Activated CD4-positive, alpha-beta T cell treated with anti-CD3 and anti-CD28 coated beads, Interleukin-10, Interleukin-2, amounts not matched to agents 100 ng/mL and 50 ng/mL, durations not matched to agents 16 hours and 8 hours (primary cell): ENCODE measurements around the gene MNT.
"Not testable (repeated sequence)": the region's sequence is repeated elsewhere in the genome, so short reads cannot be mapped to it uniquely, and the experiment has no call there.

Source experiments
- DNase-seq: peaks from one replicate; pipeline ENCODE4 v3.0.0-alpha.2; 2020

MNT gene, protein sequence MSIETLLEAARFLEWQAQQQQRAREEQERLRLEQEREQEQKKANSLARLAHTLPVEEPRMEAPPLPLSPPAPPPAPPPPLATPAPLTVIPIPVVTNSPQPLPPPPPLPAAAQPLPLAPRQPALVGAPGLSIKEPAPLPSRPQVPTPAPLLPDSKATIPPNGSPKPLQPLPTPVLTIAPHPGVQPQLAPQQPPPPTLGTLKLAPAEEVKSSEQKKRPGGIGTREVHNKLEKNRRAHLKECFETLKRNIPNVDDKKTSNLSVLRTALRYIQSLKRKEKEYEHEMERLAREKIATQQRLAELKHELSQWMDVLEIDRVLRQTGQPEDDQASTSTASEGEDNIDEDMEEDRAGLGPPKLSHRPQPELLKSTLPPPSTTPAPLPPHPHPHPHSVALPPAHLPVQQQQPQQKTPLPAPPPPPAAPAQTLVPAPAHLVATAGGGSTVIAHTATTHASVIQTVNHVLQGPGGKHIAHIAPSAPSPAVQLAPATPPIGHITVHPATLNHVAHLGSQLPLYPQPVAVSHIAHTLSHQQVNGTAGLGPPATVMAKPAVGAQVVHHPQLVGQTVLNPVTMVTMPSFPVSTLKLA

DNA sequence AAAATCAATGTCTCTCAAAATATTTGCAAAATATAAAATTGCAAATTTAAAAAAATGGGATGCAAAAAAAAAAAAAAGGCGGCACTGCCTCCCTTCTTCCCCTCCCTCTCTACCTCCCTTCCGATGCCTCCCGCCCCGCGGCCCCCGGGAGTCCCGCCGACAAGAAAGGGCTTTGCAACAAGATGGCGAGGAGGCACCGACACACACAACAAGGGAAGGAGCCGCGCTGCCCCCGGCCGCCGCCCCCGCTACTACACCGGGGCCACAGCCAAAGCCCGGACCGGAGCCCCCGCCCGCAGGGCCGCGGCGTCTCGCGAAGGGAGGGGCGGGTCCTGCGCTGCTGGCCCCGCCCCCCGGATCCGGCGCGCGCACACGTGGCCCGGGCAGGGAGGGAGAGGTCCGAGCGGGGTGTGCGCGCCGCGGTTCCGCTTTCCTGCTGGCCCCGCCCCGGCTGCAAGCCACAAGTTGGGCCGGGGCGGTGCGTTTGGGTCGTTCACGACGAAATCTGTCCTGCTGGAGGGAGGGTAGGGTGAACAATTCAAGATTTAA, at the start of gene MNT:
Gene MNT (minus strand): TSS at position 184 of the 549 bp plus-strand sequence. CDS start 348 bp downstream, outside the sequence.
- DNase-seq, result peak; percentile 96

DNA sequence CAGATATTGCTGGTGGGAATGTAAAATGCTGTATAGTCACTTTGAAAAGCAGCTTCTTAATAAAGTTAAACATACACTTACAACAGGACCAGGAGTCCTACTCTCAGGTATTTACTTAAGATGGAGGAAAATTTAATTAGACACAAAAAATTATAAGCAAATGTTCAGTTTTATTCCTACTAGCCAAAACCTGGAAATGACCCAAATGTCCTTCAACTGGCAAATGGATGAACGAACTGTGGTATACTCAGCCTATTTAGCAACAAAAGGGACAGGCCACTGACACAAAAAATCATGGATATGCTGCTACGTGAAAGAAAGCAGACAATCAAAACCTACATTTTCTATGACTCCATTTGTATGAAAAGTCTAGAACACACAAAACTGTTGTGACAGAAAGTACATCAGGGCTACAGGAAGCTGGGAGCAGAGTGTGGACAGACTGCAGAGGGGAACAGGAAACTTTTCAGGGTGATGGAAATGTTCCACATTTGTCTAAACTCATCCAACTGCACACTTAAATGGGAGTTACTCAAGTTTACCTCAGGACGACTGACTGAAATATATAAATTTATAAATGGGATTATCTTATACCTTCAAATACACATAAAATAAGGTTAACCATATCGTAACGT, 49.3 kb upstream of the MNT start:
- DNase-seq, result no peak

DNA sequence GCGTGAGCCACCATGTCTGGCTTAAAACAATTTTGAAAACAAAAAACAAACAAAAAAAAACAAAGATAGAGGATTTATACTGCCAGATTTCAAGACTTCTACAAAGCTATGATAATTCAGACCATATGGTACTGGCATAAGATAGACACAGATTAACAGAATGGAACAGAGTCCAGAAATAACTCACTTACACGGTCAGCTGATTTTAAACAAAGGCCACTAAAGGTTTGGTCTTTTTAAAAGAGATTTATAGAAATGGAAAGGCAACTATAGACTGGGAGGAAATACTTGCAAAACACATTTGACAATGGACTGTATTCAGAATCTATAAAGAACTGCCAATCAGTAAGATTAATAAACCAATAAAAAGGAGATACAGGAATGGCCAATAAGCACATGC, 48.6 kb upstream of the MNT start:
- DNase-seq, result no peak

DNA sequence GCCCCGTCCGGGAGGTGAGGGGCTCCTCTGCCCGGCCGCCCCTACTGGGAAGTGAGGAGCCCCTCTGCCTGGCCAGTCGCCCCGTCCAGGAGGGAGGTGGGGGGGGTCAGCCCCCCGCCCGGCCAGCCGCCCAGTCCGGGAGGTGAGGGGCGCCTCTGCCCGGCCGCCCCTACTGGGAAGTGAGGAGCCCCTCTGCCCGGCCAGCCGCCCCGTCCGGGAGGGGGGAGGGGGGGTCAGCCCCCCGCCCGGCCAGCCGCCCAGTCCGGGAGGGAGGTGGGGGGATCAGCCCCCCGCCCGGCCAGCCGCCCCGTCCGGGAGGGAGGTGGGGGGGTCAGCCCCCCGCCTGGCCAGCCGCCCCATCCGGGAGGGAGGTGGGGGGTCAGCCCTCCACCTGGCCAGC, 46.6 kb upstream of the MNT start:
- DNase-seq, result not testable (repeated sequence)

DNA sequence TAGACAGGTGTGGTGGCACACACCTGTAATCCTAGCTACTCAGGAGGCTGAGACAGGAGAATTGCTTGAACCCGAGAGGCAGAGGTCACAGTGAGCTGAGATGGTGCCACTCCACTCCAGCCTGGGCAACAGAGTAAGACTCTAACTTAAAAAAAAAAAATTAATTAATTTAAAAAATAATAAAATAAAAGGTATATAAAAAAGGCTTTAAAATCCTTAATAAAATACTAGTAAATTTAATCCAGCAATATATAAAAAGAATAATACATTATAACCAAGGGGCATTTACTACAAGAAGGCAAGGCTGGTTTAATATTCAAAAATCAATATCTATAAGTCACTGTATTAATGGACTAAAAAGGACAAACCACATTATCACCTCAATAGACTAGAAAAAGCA, 44.8 kb upstream of the MNT start:
- DNase-seq, result no peak

DNA sequence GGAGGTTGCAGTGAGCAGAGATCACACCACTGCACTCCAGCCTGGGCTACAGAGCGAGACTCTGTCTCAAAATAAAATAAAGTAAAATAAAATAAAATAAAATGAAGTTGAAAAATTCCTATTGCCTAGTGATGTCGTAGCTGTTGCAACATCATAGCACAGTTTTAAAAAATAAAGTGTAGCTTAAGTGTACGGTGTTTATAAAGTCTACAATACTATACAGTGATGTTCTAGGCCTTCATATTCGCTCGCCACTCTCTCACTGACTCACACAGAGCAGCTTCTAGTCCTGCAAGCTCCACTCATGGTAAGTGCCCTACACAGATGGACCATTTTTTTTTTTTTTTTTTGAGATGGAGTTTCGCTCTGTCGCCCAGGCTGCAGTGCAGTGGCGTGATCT, 43.5 kb upstream of the MNT start:
- no peak for DNase-seq

DNA sequence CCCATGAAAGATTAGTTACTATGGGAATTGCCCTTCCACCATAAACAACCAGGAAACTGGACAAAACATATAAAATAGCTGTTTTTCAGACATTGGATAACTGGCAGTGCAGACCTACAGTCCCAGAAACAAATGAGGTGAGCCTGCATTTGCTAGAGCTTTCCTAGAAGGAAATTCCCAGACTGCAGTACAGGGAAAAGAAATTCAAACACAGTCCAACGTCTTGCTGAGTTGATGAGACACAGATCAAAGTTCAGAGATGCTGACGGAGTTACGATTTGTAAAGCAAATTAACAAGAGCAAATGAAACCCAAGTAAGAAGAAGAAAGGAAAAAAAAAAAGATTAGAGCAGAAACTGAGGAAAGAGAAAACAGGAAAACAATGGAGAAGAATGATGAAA, 41.3 kb upstream of the MNT start:
- no peak for DNase-seq

DNA sequence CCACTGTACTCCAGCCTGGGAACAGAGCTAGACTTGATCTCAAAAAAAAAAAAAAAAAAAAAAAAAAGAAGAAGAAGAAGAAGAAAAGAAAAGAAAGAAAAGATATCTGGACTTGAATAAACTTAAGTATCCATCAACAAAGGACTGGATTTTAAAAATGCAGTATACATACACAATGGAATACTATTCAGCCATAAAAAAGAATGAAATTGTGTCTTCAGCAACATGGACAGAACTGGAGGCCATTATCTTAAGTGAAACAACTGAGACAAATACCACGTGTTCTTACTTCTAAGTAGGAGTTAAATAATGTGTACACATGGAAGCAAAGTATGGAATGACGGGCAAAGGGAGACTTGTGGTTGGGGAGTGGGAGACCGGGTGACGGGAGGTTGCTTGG, 40.1 kb upstream of the MNT start:
- DNase-seq, result no peak

DNA sequence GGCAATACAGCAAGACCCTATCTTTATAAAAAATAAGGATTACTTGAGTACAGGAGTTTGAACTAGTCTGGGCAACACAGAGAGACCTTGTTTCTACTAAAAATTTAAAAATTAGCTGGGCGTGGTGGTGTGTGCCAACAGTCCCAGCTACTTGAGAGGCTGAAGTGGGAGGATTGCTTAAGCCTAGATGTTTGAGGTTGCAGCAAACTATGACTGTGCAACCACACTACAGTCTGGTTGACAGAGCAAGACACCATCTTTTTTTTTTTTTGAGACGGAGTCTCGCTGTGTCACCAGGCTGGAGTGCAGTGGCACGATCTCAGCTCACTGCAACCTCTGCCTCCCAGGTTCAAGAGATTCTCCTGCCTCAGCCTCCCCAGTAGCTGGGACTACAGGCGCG, 39.1 kb upstream of the MNT start:
- DNase-seq, result peak; percentile 16

DNA sequence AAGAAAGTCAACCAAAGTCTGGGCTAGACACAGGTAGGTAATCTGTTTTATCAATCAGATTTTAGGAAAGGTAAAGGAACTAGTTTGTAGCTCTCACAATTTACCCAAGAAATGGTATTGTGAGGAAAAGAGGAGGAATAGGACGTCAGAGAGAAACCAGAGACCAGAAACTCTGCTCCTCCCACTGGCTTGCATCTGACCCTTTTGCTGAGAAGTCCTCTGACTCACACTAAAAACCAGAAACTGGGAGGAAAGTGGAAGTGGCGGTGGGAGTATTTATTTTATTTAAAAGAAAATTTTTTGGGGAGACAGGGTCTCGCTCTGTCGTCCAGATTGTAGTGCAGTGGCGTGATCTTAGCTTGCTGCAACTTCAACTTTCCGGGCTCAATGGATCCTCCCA, 38.0 kb upstream of the MNT start:
- no peak for DNase-seq

DNA sequence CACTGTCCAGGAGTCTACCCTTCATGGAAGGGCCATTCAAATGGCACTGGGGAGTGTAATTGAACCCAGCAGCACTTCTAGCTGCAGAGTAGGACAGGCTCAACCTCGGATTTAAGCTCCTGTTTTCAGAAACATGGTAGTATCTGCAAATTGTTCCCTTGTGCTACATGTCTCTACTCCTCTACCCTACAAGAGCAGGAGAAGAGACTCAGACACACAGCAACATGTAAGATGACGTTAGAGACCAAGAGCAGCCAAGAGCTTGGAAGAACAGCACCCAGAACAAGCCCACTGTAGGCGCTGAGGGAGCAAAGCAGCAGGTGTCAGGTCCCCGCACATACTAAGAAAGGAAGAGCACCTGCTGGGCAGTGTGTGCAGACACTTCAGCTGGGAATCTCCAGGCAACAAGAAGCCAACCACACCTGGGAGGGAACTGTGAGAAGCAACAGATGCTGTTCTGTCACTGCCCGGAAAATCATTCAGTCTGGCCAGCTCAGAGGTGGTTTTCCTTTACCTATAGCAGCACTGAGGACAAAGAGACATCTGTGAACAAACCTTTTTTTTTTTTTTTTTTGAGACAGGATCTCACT, 35.6 kb upstream of the MNT start:
- DNase-seq, result no peak

DNA sequence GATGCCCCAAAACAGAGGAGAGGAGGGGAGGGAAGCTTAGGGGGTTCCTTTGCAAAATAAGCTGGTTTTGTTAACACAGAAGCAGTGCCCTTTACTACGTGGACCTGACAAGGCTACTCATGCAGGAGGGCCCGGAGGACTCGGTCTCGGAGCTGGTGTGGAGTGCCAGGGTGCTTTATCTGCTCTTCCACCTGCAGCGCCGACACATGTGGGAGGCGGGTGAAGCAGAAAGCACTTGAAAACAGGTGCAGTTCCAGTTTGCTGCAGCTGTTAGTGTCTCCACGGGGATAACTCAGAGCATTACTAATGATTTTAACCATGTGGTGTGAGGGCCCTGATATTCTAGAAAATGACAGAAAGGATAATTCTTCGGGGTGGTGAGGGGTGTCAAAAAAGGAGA, 35.0 kb upstream of the MNT start:
- no peak for DNase-seq

DNA sequence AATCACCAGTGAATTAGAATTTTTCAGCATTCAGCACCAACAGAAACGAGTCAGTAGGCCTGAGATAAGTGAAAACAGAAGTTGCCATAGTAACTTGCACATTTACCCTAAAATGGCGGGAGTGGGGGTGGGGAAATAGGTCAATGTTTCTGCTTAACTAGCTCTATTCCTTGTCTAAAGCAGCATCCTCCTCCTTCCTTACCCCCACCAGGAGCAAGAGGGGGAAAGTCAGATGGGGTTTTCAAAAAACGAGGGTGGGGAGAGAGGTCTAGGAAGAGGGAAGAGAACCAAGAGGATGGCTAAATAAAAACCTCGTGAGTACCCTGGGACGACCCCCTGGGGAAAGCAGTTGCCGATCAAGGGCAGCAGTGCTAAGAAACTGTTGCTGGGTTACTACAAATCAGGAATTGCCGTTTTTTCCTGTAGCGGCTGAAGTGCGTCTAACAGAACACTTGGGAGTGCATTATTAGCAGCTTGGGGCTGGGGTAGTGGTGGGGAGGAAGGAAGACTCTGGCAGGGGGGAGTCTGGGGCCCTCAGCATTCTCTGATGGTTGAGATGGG, 34.4 kb upstream of the MNT start:
- DNase-seq, result no peak

DNA sequence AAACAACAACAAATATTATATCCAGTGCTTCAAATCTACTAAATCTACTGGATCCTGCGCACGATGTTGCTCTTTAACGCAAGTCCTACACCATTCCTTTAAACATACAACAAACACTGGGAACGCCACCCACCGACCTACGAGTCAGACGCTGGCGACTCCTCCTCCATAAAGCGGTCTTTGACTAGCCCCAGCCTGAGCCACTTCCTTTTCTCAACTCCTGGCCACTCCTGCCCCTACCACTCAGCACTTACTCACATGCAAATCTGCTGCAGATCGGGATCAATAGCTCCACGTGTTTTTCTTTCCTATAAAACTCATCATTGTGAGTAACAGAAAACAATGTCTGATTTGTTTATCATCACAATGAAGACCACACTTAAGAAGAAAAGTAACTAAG, 32.8 kb upstream of the MNT start:
- no peak for DNase-seq

DNA sequence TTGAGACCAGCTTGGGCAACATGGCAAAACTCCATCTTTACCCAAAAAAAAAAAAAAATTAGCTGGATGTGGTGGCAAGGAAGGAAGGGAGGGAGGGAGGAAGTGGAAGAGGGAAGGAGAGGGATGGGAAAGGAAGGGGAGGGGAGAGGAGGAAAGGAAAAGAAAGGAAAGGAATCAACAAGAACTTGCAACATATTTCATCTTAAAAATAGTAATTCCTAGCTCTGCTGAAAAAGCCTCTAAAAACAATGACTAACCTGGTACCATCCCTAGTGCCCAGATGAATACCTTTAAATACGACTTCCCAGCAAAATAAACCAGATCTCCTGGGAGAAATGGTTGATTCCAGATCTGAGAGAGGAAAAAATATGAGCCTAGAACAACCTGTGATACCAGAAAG, 27.1 kb upstream of the MNT start:
- DNase-seq, result no peak

DNA sequence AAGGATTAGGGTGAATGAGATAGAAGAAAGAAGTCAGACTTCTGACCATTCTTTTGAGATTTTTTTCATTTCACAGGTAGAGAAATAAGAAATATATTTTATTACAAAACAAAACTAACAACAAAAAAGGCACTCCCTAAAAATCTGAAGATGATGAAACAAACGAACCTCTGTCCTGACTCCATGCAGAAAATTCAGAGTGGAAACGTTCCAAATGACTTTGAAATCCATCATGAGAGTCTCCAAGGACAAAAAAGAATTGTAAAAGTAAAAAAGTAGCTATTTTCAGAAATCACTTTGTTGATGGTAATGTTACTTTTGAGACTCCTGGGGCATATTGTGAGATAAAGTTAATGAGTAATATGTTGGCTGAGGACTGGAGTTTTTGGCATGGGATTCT, 26.4 kb upstream of the MNT start:
- no peak for DNase-seq

DNA sequence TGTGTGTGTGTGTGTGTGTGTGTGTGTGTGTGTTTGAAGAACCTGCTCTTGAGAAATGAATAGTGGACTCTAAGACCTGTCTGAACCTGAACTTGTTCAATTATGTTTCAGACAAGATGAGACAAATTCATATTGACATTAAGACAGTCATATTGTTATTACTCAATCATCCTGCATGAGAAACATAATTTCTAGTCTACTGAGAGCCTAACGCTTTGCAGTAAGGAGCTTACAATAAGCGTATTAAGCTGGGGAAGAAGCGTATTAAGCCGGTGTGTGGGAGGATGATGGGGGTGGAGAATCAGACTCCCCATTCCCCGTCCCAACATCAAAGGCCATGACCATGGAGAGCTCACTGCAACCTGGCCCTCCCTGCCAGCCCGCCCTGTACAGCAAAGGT, 22.4 kb upstream of the MNT start:
- no peak for DNase-seq

DNA sequence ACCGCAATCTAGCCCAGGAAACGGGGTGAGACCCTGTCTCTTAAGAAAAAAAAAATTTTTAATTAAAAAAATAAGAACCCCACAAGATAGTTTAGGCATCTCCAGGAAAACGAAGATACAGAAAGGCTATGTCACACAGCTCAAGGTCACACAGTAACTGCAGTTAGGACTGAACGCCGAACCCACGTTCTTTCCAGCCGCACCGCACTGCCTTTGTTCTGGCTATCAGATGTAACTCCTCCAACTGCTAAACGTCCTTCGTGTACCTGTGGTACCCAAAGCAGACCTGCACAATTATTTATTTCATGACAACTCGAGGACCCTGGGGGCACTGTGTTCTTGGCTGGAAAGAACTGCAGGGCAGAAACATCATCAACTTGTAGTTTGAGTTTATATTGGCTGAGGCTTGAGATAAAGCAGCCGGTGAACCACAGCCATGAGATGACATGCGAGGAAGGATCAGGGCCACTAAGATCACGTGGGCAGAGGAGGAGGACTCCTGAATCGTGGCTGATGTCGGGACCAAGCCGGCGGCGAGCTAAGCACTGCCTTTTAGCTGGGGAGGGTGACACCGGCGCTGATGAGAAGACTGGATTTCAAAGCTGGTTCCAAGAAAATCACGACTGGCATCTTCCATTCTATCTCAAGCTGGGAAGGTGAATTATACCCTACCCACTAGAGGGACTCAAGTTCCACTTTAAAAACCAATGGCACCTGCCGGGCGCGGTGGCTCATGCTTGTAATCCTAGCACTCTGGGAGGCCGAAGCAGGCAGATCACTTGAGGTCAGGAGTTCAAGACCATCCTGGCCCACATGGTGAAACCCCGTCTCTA, 20.7 kb upstream of the MNT start:
- no peak for DNase-seq

DNA sequence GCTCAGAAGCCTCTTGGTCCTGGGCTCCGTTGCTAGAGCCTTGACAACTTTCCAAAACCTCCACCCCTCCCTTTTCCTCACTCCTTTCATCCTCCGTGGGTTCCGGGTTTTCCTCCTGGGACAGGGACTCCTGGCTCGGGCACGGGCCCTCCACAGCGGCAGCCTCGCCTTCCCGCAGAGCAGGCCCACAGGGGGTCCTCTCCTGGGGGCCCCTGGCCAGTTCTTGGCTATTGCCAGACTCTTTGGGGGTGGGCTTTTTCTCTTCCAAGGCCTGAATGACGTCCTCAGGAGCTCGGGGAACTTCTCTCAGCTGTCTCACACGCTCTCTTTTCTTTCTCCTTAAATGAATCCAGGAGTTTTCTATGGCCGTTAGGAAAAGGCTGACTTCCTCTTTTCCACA, 19.3 kb upstream of the MNT start:
- DNase-seq, result no peak

DNA sequence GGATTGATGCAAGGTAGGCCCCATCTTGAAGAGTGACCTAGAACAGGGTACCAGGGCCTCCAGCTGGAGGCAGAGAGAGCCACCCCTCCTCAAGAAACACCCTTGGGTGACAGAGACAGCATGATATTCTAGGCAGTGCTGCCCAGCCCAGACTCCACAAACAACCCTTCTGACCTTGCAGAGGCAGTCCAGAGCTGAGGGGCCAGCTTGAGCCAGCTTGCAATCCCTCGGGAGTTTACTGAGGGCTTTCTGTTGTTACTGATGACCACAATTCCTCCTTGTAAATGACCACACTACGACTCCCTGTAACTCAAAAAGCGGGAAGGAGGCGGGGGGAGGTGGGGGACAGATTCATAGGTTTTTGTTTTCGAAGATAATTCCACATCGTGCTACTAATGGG, 18.6 kb upstream of the MNT start:
- DNase-seq, result no peak

DNA sequence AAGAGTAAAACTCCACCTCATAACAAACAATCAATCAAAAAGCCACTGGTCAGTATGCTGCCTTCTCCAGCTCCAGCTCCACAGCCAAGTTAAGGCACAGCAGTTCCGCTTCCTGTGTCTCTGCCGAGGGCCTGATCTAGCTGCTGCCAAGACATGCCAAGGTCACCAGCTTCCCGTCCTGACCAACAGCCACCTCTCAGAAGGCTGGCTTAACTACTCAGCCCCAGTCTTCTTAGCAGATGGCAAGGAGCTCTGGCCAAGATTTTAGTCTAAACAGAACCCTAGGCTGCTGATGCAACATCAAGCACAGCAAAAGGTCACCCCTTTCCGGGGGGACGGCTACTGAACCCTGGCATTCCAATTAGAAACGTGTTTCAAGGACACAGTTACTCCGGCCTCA, 17.7 kb upstream of the MNT start:
- no peak for DNase-seq

DNA sequence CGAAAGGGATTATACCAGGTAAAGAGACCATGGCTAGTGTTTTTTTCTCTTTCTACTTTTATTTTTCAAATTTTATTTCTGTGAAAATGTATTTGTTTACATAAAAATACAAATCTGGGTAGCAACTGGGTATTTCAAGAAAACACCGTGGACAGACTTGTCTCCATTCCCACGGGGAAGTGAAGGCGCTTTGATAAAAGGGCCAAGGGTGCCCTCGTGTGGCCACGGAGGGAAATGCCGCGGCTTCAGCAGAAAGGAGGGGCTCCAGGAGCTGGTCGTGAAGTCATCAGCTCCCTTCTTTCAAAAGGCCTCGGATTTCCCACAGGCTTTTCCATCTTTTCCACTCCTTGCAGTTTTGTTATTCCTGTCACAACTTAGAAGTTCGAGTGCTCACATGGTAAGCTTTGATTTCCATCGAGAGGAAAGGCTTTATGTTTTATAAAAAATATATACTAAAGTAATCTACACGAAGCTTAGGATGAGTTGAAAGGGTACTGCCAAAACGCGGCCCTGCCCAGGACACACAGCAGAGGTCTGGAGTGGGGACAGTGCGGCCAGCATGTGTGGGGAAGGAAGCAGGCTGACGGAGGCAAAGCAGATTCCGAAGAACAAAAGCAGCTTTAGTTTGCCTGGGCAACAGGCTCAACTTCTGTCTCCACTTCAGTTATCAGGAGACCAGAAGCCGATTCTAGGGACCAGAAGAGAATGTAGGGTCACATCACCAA, 15.3 kb upstream of the MNT start:
- DNase-seq, result peak; percentile 86
